GM12878 (cell line): Measurements from ENCODE around the gene PDE6C. TPM values are rescaled to one million over a fixed set of nuclear protein-coding genes. Genes with fewer than 3 reads are reported as not detected.

Source experiments
- ATAC-seq: fragments of 200-7000 bp; cut with Tn5 transposase; 3 replicates; pipeline ENCODE4 v1.9.1; 2020; ENCODE audit warnings: mild to moderate bottlenecking, moderate library complexity
- BruUV-seq: library from RNA; stranded (reverse); fragments of 400-500 nt; replicated peaks from 2 replicates; lab custom pipeline; 2021; lab: Mats Ljungman, UMichigan
- CTCF ChIA-PET: fragments of 300-600 bp; sonication (Branson Sonifier 250); formaldehyde crosslinking; extraction: SDS; loops from one replicate; lab custom pipeline; 2021; ENCODE audit warnings: inconsistent platforms; lab: Yijun Ruan, JAX
- POLR2A ChIA-PET: fragments of 350-600 bp; formaldehyde crosslinking; extraction: SDS; loops from one replicate; lab custom pipeline; 2021; ENCODE audit warnings: inconsistent platforms; lab: Charles Lee
- RAD21 ChIA-PET: fragments of 300-600 bp; sonication (Branson Sonifier 250); formaldehyde crosslinking; loops from one replicate; lab custom pipeline; 2023; ENCODE audit warnings: antibody characterized with exemption; ENCODE audit not compliant: unreplicated experiment; lab: Charles Lee
- SMC1A ChIA-PET: fragments of 300-600 bp; sonication (Branson Sonifier 250); formaldehyde crosslinking; loops from one replicate; lab custom pipeline; 2023; ENCODE audit not compliant: unreplicated experiment, uncharacterized antibody; lab: Charles Lee
- DNase-seq: peaks from one replicate; pipeline ENCODE4 v3.0.0-alpha.2; 2011; ENCODE audit warnings: low read depth, low spot score
- FAIRE-seq: peaks from 3 replicates; lab custom pipeline; 2011; peaks lifted over from hg19 to GRCh38; lab: Jason Lieb, UNC
- H2AFZ ChIP-seq: 2 replicates; pipeline ENCODE4 v1.6.0; 2011; ENCODE audit warnings: low read depth, low read length, control low read depth; ENCODE audit not compliant: control insufficient read depth
- H3K27ac ChIP-seq: 2 replicates; pipeline ENCODE4 v1.5.1; 2011; ENCODE audit warnings: control low read depth; ENCODE audit not compliant: control insufficient read depth, insufficient read depth
- H3K27me3 ChIP-seq, 2 experiments: replicated peaks in 1 of 2; 2 replicates each; pipeline versions ENCODE4 v1.6.0 to v1.6.1; 2011; ENCODE audit warnings: low read length in 1 of 2; ENCODE audit not compliant: control insufficient read depth in 2 of 2, insufficient read depth in 2 of 2
- H3K36me3 ChIP-seq, 2 experiments: 2 replicates each; pipeline ENCODE4 v1.5.1; 2011; ENCODE audit warnings: low read length in 1 of 2; ENCODE audit not compliant: control insufficient read depth in 2 of 2, insufficient read depth in 2 of 2
- H3K4me1 ChIP-seq: 2 replicates; pipeline ENCODE4 v1.6.1; 2011; ENCODE audit warnings: mild to moderate bottlenecking, low read length, moderate library complexity, mixed read lengths; ENCODE audit not compliant: control insufficient read depth, insufficient read depth
- H3K4me2 ChIP-seq: 2 replicates; pipeline ENCODE4 v1.6.0; 2011; ENCODE audit warnings: control low read depth; ENCODE audit not compliant: control insufficient read depth, insufficient read depth
- H3K4me3 ChIP-seq: fragments of 200-600 bp; sonication (generic); 2 replicates; pipeline ENCODE4 v1.5.1; 2016
- H3K79me2 ChIP-seq: 2 replicates; pipeline ENCODE4 v1.6.0; 2011; ENCODE audit warnings: low read length; ENCODE audit not compliant: control insufficient read depth, insufficient read depth
- H3K9ac ChIP-seq: 2 replicates; pipeline ENCODE4 v1.8.0; 2011; ENCODE audit warnings: low read length, control low read depth, mixed read lengths; ENCODE audit not compliant: control insufficient read depth, insufficient read depth
- H3K9me3 ChIP-seq: replicated peaks from 3 replicates; pipeline ENCODE4 v1.5.1; 2011; ENCODE audit warnings: mild to moderate bottlenecking, low read length; ENCODE audit not compliant: control insufficient read depth, insufficient read depth
- H4K20me1 ChIP-seq: 2 replicates; pipeline ENCODE4 v1.6.0; 2011; ENCODE audit not compliant: control insufficient read depth, insufficient read depth
- CTCF ChIP-seq, 3 experiments: IDR thresholded peaks in 2 of 3; conservative IDR thresholded peaks in 1 of 3; 2 replicates each; pipeline ENCODE4 v1.5.1; 2011; ENCODE audit warnings: low read depth in 3 of 3, low read length in 3 of 3, mild to moderate bottlenecking in 3 of 3, control low read depth in 2 of 3, moderate library complexity in 2 of 3, inconsistent platforms in 1 of 3, mixed read lengths in 1 of 3; ENCODE audit not compliant: control insufficient read depth in 2 of 3, insufficient read depth in 1 of 3; ENCODE audit errors: extremely low read depth in 1 of 3
- ESRRA ChIP-seq: IDR thresholded peaks from 2 replicates; pipeline ENCODE4 v1.6.1; 2012; ENCODE audit warnings: mild to moderate bottlenecking, low read length, improper control_type of control experiment
- MTA3 ChIP-seq: IDR thresholded peaks from 2 replicates; pipeline ENCODE4 v1.6.1; 2012; ENCODE audit warnings: low read length, inconsistent platforms, borderline replicate concordance
- SIN3A ChIP-seq: IDR thresholded peaks from 2 replicates; pipeline ENCODE4 v1.6.1; 2012; ENCODE audit warnings: low read depth, low read length, improper control_type of control experiment
- TBL1XR1 ChIP-seq: IDR thresholded peaks from 2 replicates; pipeline ENCODE4 v1.6.1; 2012; ENCODE audit warnings: low read depth, low read length, improper control_type of control experiment
- TCF12 ChIP-seq: IDR thresholded peaks from 2 replicates; pipeline ENCODE4 v1.6.1; 2011; ENCODE audit warnings: low read depth, mild to moderate bottlenecking, low read length
- WGBS: methylation state at CpG from one replicate; pipeline ENCODE4 v1.1.6; 2016; ENCODE audit warnings: low lambda C conversion rate; ENCODE audit not compliant: insufficient replicate concordance, insufficient coverage; ENCODE audit errors: missing lambda C conversion rate; 5-methylcytosine and 5-hydroxymethylcytosine counted together
- in situ Hi-C: fragments of 300-500 bp; cut with MboI; formaldehyde crosslinking; loops from 9 replicates; pipeline ENCODE4 v1.14.3; 2018; ENCODE audit warnings: mixed read lengths
- intact Hi-C: fragments of 100-400 bp; cut with micrococcal nuclease; formaldehyde crosslinking; loops from one replicate; pipeline ENCODE4 v1.14.2; 2022; ENCODE audit not compliant: unreplicated experiment
- polyA plus RNA-seq, 11 experiments: library from polyadenylated mRNA; depleted of rRNA in 4 of 11; unstranded in 6 of 11; stranded (reverse) in 5 of 11; fragments of >200 nt; fragmentation: Nextera tagmentation in 4 of 11; fragmentation: Illumina TruSeq in 1 of 11; extraction: Ambion mirVana in 4 of 11; extraction: Trizol in 1 of 11; gene quantifications; 1 replicate in 1 of 11; 2 replicates in 10 of 11; pipeline versions ENCODE4 v1.2.1 to v1.2.3, GENCODE V29; 2011 to 2016; ENCODE audit warnings: inconsistent platforms in 2 of 11, missing spikeins in 2 of 11, low read depth in 1 of 11
- total RNA-seq, 4 experiments: library from RNA; depleted of rRNA in 3 of 4; stranded (reverse); fragments of >200 nt in 3 of 4; fragmentation: Illumina TruSeq in 1 of 4; extraction: Trizol in 1 of 4; gene quantifications; 2 replicates each; pipeline versions ENCODE4 v1.2.1 to v1.2.3, GENCODE V29; 2013 to 2021
- TF ChIP-seq, protein P1 (sequence below): fragments of 450-650 bp; IDR thresholded peaks from 2 replicates; pipeline ENCODE4 v1.6.1; 2017; ENCODE audit warnings: mild to moderate bottlenecking, moderate library complexity

Gene PDE6C
- total and polyA plus RNA-seq, 10 of the 15 experiments (the other 5 are each of a cell fraction or from before 2014, with no cell fraction given), result not detected

- in situ Hi-C loops, result no loop called here
- Histone ChIP-seq H3K4me3 (no peak overlapping the region), H3K27ac (no peak overlapping the region), H4K20me1 (no peaks in the 10 kb centered on the region), H3K4me1 (no peaks in the 10 kb centered on the region), H3K36me3 (no peaks in the 10 kb centered on the region), H3K27me3 (peaks cover 3 to 7% of the 10 kb centered on the region in 2 experiments), H3K79me2 (no peaks in the 10 kb centered on the region), H3K4me2 (no peak overlapping the region), H3K9me3 (no peaks in the 10 kb centered on the region), H3K9ac (no peak overlapping the region), H2AFZ (no peak overlapping the region)
- ChIA-PET CTCF (no interaction called here), SMC1A (no interaction called here), POLR2A (interaction anchor here (0.6 kb wide), 1 partner anchor 15 kb away, joined by 6 read pairs; no protein-coding TSS in a partner anchor), RAD21 (no interaction called here)
- DNase-seq (no peak), FAIRE-seq (no peak), ATAC-seq (no peak)
- no TSS peak for BruUV-seq
- intact Hi-C loops, result no loop called here
- TF ChIP-seq MTA3 (no peak), SIN3A (no peak), TCF12 (no peak), CTCF (IDR thresholded peaks at IDR 0.05 in 2 of 3, conservative IDR thresholded peaks at IDR 0.05 in 1 of 3; ENCODE audit: control insufficient read depth in 2 of 3, extremely low read depth in 1 of 3, insufficient read depth in 1 of 3, low read depth in 3 of 3, low read length in 3 of 3) (no peak), ESRRA (no peak), TBL1XR1 (no peak)
- TF ChIP-seq, protein P1, sequence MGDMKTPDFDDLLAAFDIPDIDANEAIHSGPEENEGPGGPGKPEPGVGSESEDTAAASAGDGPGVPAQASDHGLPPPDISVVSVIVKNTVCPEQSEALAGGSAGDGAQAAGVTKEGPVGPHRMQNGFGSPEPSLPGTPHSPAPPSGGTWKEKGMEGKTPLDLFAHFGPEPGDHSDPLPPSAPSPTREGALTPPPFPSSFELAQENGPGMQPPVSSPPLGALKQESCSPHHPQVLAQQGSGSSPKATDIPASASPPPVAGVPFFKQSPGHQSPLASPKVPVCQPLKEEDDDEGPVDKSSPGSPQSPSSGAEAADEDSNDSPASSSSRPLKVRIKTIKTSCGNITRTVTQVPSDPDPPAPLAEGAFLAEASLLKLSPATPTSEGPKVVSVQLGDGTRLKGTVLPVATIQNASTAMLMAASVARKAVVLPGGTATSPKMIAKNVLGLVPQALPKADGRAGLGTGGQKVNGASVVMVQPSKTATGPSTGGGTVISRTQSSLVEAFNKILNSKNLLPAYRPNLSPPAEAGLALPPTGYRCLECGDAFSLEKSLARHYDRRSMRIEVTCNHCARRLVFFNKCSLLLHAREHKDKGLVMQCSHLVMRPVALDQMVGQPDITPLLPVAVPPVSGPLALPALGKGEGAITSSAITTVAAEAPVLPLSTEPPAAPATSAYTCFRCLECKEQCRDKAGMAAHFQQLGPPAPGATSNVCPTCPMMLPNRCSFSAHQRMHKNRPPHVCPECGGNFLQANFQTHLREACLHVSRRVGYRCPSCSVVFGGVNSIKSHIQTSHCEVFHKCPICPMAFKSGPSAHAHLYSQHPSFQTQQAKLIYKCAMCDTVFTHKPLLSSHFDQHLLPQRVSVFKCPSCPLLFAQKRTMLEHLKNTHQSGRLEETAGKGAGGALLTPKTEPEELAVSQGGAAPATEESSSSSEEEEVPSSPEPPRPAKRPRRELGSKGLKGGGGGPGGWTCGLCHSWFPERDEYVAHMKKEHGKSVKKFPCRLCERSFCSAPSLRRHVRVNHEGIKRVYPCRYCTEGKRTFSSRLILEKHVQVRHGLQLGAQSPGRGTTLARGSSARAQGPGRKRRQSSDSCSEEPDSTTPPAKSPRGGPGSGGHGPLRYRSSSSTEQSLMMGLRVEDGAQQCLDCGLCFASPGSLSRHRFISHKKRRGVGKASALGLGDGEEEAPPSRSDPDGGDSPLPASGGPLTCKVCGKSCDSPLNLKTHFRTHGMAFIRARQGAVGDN, result no peak
- 28% methylated on average over 33 of the region's 33 CpGs for WGBS
Measured at GRCh38 chr10:93567277-93568104, 44.8 kb upstream of the PDE6C start.
